CD14-positive monocyte (primary cell): ENCODE data around the gene MARCHF3. TPM values are rescaled to one million over a fixed set of nuclear protein-coding genes. Genes with fewer than 3 reads are reported as not detected.
"Not testable (repeated sequence)": the region's sequence is repeated elsewhere in the genome, so short reads cannot be mapped to it uniquely, and the experiment has no call there.

ENCODE experiments used
- DNase-seq, 3 donors: peaks; one replicate each; pipeline ENCODE4 v3.0.0-alpha.2; 2011 to 2022
- H2AFZ ChIP-seq: 2 replicates; pipeline ENCODE4 v1.6.0; 2012; ENCODE audit warnings: mild to moderate bottlenecking, low read depth, low read length, inconsistent platforms; ENCODE audit not compliant: insufficient read depth, poor library complexity, severe bottlenecking
- H3K27ac ChIP-seq, 2 donors: 1 replicate in 1 of 2; 2 replicates in 1 of 2; pipeline ENCODE4 v1.5.1; 2012 to 2013; ENCODE audit warnings: low read length in 2 of 2, control low read depth in 1 of 2, inconsistent platforms in 1 of 2, low read depth in 1 of 2, mild to moderate bottlenecking in 1 of 2
- H3K27me3 ChIP-seq, 2 donors: one replicate each; pipeline versions ENCODE4 v1.6.0 to v1.6.1; 2011 to 2013; ENCODE audit warnings: low read length in 2 of 2; ENCODE audit not compliant: control insufficient read depth in 2 of 2, insufficient read depth in 2 of 2
- H3K36me3 ChIP-seq, 2 donors: replicated peaks in 1 of 2; 1 replicate in 1 of 2; 2 replicates in 1 of 2; pipeline versions ENCODE4 v1.5.1 to v1.6.1; 2012 to 2013; ENCODE audit warnings: low read length in 2 of 2, control low read depth in 1 of 2, inconsistent platforms in 1 of 2, mild to moderate bottlenecking in 1 of 2; ENCODE audit not compliant: insufficient read depth in 2 of 2, control insufficient read depth in 1 of 2
- H3K4me1 ChIP-seq, 2 donors: 1 replicate in 1 of 2; 2 replicates in 1 of 2; pipeline versions ENCODE4 v1.5.1 to v1.6.1; 2012 to 2013; ENCODE audit warnings: low read length in 2 of 2, control low read depth in 1 of 2, inconsistent platforms in 1 of 2, mild to moderate bottlenecking in 1 of 2, moderate library complexity in 1 of 2; ENCODE audit not compliant: insufficient read depth in 2 of 2, control insufficient read depth in 1 of 2
- H3K4me2 ChIP-seq: replicated peaks from 2 replicates; pipeline ENCODE3; 2012; ENCODE audit warnings: low read length, moderate library complexity, mild to moderate bottlenecking; ENCODE audit not compliant: poor library complexity, severe bottlenecking; ENCODE audit errors: extremely low read depth
- H3K4me3 ChIP-seq, 3 experiments: fragments of 200-600 bp in 1 of 3; sonication (generic) in 1 of 3; replicated peaks in 1 of 3; 1 replicate in 2 of 3; 2 replicates in 1 of 3; pipeline ENCODE4 v1.5.1; 2011 to 2013; ENCODE audit warnings: low read length in 3 of 3, mild to moderate bottlenecking in 3 of 3, control low read depth in 2 of 3, low read depth in 2 of 3, inconsistent platforms in 1 of 3, moderate library complexity in 1 of 3
- H3K79me2 ChIP-seq: 2 replicates; pipeline ENCODE4 v1.6.0; 2012; ENCODE audit warnings: mild to moderate bottlenecking, control low read depth, inconsistent platforms, low read length, moderate library complexity; ENCODE audit not compliant: insufficient read depth
- H3K9ac ChIP-seq: 2 replicates; pipeline ENCODE4 v1.6.0; 2017; ENCODE audit warnings: low read length, mild to moderate bottlenecking; ENCODE audit not compliant: insufficient read depth, poor library complexity, severe bottlenecking
- H3K9me3 ChIP-seq, 2 donors: replicated peaks in 1 of 2; 1 replicate in 1 of 2; 2 replicates in 1 of 2; pipeline versions ENCODE4 v1.5.1 to v1.6.1; 2012 to 2013; ENCODE audit warnings: low read length in 2 of 2, control low read depth in 1 of 2; ENCODE audit not compliant: control insufficient read depth in 1 of 2, insufficient read depth in 1 of 2
- H4K20me1 ChIP-seq: 2 replicates; pipeline ENCODE4 v1.6.0; 2012; ENCODE audit warnings: mild to moderate bottlenecking, low read length, control low read depth, moderate library complexity; ENCODE audit not compliant: insufficient read depth
- H3K27ac Mint-ChIP-seq, 7 donors: one replicate each; pipeline ENCODE4 v1.8.0; 2020; ENCODE audit warnings: mild to moderate bottlenecking in 7 of 7, mixed read lengths in 7 of 7, moderate library complexity in 6 of 7, inconsistent platforms in 2 of 7
- H3K27me3 Mint-ChIP-seq, 3 donors: one replicate each; pipeline ENCODE4 v1.8.0; 2021 to 2022; ENCODE audit warnings: low read depth in 3 of 3, mild to moderate bottlenecking in 3 of 3, mixed read lengths in 3 of 3, moderate library complexity in 3 of 3, inconsistent platforms in 1 of 3
- H3K36me3 Mint-ChIP-seq, 2 donors: one replicate each; pipeline ENCODE4 v1.8.0; 2020; ENCODE audit warnings: mixed read lengths in 2 of 2, inconsistent platforms in 1 of 2, mild to moderate bottlenecking in 1 of 2
- H3K4me1 Mint-ChIP-seq: one replicate; pipeline ENCODE4 v1.8.0; 2020; ENCODE audit warnings: mild to moderate bottlenecking, mixed read lengths
- H3K4me3 Mint-ChIP-seq, 2 donors: one replicate each; pipeline ENCODE4 v1.8.0; 2020; ENCODE audit warnings: mild to moderate bottlenecking in 2 of 2, mixed read lengths in 2 of 2, moderate library complexity in 1 of 2
- H3K9me3 Mint-ChIP-seq, 7 donors: one replicate each; pipeline ENCODE4 v1.8.0; 2020 to 2022; ENCODE audit warnings: mixed read lengths in 7 of 7, mild to moderate bottlenecking in 6 of 7, moderate library complexity in 6 of 7, inconsistent platforms in 2 of 7
- CTCF ChIP-seq: fragments of 200-600 bp; IDR thresholded peaks from one replicate; pipeline ENCODE4 v1.8.0; 2022; ENCODE audit warnings: antibody characterized with exemption, mild to moderate bottlenecking
- WGBS: methylation state at CpG from one replicate; pipeline ENCODE4 v1.1.5; 2013; ENCODE audit warnings: missing lambda C conversion rate; ENCODE audit not compliant: insufficient coverage; 5-methylcytosine and 5-hydroxymethylcytosine counted together
- intact Hi-C, 2 donors: fragments of 100-400 bp; cut with micrococcal nuclease; formaldehyde crosslinking; loops; one replicate each; pipeline versions ENCODE4 v1.15.0 to v1.15.1; 2023
- polyA plus RNA-seq, 3 donors: library from polyadenylated mRNA; depleted of rRNA in 1 of 3; unstranded in 2 of 3; stranded (reverse) in 1 of 3; fragments of 300-500 nt in 2 of 3; fragments of >200 nt in 1 of 3; fragmentation: Illumina TruSeq in 2 of 3; gene quantifications; 1 replicate in 2 of 3; 2 replicates in 1 of 3; pipeline ENCODE4 v1.2.3, GENCODE V29; 2012 to 2021

Gene MARCHF3
- polyA plus RNA-seq, 3 donors = 0.88 to 1.6 (median 0.96) TPM

- Histone ChIP-seq H3K4me1 (no peaks in the 10 kb centered on the region), H3K4me2 (no peak overlapping the region), H3K27me3 (no peaks in the 10 kb centered on the region), H3K79me2 (no peaks in the 10 kb centered on the region), H3K4me3 (no peak overlapping the region), H3K27ac (no peak overlapping the region), H3K36me3 (no peaks in the 10 kb centered on the region), H2AFZ (peak overlapping the region; percentile 6), H4K20me1 (no peaks in the 10 kb centered on the region), H3K9ac (no peak overlapping the region), H3K9me3 (no peaks in the 10 kb centered on the region)
- intact Hi-C loops = no loop called here
- Mint-ChIP-seq H3K27ac (no peak overlapping the region), H3K27me3 (no peaks in the 10 kb centered on the region), H3K36me3 (no peaks in the 10 kb centered on the region), H3K9me3 (peaks cover 0 to 4% (median 0%) of the 10 kb centered on the region in 7 donors), H3K4me1 (no peaks in the 10 kb centered on the region), H3K4me3 (no peak overlapping the region)
- no peak for TF ChIP-seq CTCF
- WGBS = no CpG with 5 or more reads among the region's 5 CpGs
- no peak for DNase-seq
These were observed 23.6 kb downstream of the MARCHF3 start for GRCh38 chr5:127006744-127007143.

DNA sequence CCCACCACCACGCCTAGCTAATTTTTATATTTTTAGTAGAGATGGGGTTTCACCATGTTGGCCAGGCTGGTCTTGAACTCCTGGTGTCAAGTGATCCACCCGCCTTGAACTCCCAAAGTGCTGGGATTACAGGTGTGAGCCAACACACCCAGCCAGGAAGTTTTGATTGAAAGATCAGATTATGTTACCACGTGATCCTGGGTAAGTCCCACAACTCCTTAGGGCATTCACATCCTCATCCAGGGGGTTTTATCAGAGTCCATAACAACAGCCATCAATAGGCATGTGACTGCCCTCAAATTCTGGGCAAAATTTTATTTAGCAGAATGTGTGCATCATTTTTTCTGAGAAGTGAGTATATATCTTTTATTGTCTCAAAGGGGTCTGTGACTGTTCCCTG, 25.1 kb downstream of the MARCHF3 start:
- H3K27me3 Mint-ChIP-seq, H3K27ac Mint-ChIP-seq, H3K4me1 Mint-ChIP-seq, H3K36me3 Mint-ChIP-seq, H3K27me3 ChIP-seq, H3K9me3 ChIP-seq, DNase-seq, H2AFZ ChIP-seq, H3K79me2 ChIP-seq, H3K9me3 Mint-ChIP-seq, intact Hi-C loops, H4K20me1 ChIP-seq, H3K4me3 ChIP-seq, H3K4me2 ChIP-seq, H3K27ac ChIP-seq, H3K9ac ChIP-seq, H3K4me1 ChIP-seq, H3K4me3 Mint-ChIP-seq, H3K36me3 ChIP-seq: not testable (repeated sequence)
- no CpG with 5 or more reads among the region's 3 CpGs for WGBS
